ENCODE results near the gene SLC6A11.

The SLC6A11 gene

GRCh38 chr3:10792208-10792607, 23.8 kb upstream of the SLC6A11 start:
- DNase-seq: no peak

- no peak for DNase-seq
Measured at GRCh38 chr3:10798600-10799367, 17.2 kb upstream of the SLC6A11 start.

- no peak for DNase-seq
Measured at GRCh38 chr3:10804183-10804648, 11.8 kb upstream of the SLC6A11 start.

GRCh38 chr3:10806006-10806405, 10.0 kb upstream of the SLC6A11 start:
- no peak for DNase-seq

- DNase-seq: no peak
Measured at GRCh38 chr3:10808130-10808735, 7.8 kb upstream of the SLC6A11 start.

GRCh38 chr3:10808974-10809373, 7.1 kb upstream of the SLC6A11 start:
- DNase-seq: no peak

GRCh38 chr3:10810376-10810775, 5.7 kb upstream of the SLC6A11 start:
- no peak for DNase-seq

GRCh38 chr3:10813425-10813824, 2.6 kb upstream of the SLC6A11 start:
- no peak for DNase-seq

- DNase-seq: no peak
Measured at GRCh38 chr3:10814623-10815022, 1.4 kb upstream of the SLC6A11 start.

GRCh38 chr3:10815487-10815886, 541 bp upstream of the SLC6A11 start:
- no peak for DNase-seq

- no peak for DNase-seq
Measured at GRCh38 chr3:10816863-10817253, 830 bp downstream of the SLC6A11 start.

GRCh38 chr3:10817506-10817905, 1.5 kb downstream of the SLC6A11 start:
- no peak for DNase-seq

GRCh38 chr3:10822055-10822454, 6.0 kb downstream of the SLC6A11 start:
- DNase-seq: no peak

GRCh38 chr3:10822708-10823515, 6.9 kb downstream of the SLC6A11 start:
- no peak for DNase-seq

- no peak for DNase-seq
Measured at GRCh38 chr3:10823516-10823818, 7.4 kb downstream of the SLC6A11 start.

GRCh38 chr3:10824468-10824867, 8.4 kb downstream of the SLC6A11 start:
- no peak for DNase-seq

GRCh38 chr3:10833855-10834414, 17.9 kb downstream of the SLC6A11 start:
- no peak for DNase-seq

GRCh38 chr3:10834951-10835350, 18.9 kb downstream of the SLC6A11 start:
- no peak for DNase-seq

- no peak for DNase-seq
Measured at GRCh38 chr3:10835406-10835805, 19.4 kb downstream of the SLC6A11 start.

- DNase-seq: no peak
Measured at GRCh38 chr3:10836676-10837075, 20.6 kb downstream of the SLC6A11 start.

GRCh38 chr3:10837849-10838248, 21.8 kb downstream of the SLC6A11 start:
- no peak for DNase-seq

- no peak for DNase-seq
Measured at GRCh38 chr3:10839167-10839566, 23.1 kb downstream of the SLC6A11 start.

- no peak for DNase-seq
Measured at GRCh38 chr3:10841100-10841499, 25.1 kb downstream of the SLC6A11 start.

GRCh38 chr3:10843378-10843777, 27.4 kb downstream of the SLC6A11 start:
- no peak for DNase-seq
